Measurements from ENCODE around the gene ENOPH1. TPM values are rescaled to one million over a fixed set of nuclear protein-coding genes. Genes with fewer than 3 reads are reported as not detected.
A peak's percentile ranks its signal among the peaks of the same experiment; 100 is the strongest.

ENOPH1 gene
- total and polyA plus RNA-seq, 2 of the 13 experiments (the other 11 are each of a cell fraction or from before 2014, with no cell fraction given), result 15.5 to 64.3 TPM

GRCh38 chr4:82428526-82428968, 1.8 kb upstream of the ENOPH1 start (continued):
- TF ChIP-seq ZBTB10 (CRISPR knock-in tag; IDR thresholded peaks at IDR 0.05; ENCODE audit: borderline replicate concordance) (no peak), SATB2 (CRISPR knock-in tag; IDR thresholded peaks at IDR 0.05) (no peak), ZNF318 (CRISPR knock-in tag; IDR thresholded peaks at IDR 0.05) (no peak), XBP1 (CRISPR knock-in tag; IDR thresholded peaks at IDR 0.05) (no peak), MXI1 (IDR thresholded peaks at IDR 0.05; ENCODE audit: borderline replicate concordance, low read depth, low read length) (peak; percentile 71; the same call in 1 of the 3 replicates), SSRP1 (CRISPR knock-in tag; IDR thresholded peaks at IDR 0.05) (no peak)
- TF ChIP-seq, protein P1, sequence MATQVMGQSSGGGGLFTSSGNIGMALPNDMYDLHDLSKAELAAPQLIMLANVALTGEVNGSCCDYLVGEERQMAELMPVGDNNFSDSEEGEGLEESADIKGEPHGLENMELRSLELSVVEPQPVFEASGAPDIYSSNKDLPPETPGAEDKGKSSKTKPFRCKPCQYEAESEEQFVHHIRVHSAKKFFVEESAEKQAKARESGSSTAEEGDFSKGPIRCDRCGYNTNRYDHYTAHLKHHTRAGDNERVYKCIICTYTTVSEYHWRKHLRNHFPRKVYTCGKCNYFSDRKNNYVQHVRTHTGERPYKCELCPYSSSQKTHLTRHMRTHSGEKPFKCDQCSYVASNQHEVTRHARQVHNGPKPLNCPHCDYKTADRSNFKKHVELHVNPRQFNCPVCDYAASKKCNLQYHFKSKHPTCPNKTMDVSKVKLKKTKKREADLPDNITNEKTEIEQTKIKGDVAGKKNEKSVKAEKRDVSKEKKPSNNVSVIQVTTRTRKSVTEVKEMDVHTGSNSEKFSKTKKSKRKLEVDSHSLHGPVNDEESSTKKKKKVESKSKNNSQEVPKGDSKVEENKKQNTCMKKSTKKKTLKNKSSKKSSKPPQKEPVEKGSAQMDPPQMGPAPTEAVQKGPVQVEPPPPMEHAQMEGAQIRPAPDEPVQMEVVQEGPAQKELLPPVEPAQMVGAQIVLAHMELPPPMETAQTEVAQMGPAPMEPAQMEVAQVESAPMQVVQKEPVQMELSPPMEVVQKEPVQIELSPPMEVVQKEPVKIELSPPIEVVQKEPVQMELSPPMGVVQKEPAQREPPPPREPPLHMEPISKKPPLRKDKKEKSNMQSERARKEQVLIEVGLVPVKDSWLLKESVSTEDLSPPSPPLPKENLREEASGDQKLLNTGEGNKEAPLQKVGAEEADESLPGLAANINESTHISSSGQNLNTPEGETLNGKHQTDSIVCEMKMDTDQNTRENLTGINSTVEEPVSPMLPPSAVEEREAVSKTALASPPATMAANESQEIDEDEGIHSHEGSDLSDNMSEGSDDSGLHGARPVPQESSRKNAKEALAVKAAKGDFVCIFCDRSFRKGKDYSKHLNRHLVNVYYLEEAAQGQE (IDR thresholded peaks at IDR 0.05; ENCODE audit: borderline replicate concordance in 1 of 2, low read depth in 1 of 2, low read length in 2 of 2), result 0 out of 4 replicates have a peak, but pooled peaks of 1 of the 2 experiments have one; percentile 6
- TF ChIP-seq, protein P2, sequence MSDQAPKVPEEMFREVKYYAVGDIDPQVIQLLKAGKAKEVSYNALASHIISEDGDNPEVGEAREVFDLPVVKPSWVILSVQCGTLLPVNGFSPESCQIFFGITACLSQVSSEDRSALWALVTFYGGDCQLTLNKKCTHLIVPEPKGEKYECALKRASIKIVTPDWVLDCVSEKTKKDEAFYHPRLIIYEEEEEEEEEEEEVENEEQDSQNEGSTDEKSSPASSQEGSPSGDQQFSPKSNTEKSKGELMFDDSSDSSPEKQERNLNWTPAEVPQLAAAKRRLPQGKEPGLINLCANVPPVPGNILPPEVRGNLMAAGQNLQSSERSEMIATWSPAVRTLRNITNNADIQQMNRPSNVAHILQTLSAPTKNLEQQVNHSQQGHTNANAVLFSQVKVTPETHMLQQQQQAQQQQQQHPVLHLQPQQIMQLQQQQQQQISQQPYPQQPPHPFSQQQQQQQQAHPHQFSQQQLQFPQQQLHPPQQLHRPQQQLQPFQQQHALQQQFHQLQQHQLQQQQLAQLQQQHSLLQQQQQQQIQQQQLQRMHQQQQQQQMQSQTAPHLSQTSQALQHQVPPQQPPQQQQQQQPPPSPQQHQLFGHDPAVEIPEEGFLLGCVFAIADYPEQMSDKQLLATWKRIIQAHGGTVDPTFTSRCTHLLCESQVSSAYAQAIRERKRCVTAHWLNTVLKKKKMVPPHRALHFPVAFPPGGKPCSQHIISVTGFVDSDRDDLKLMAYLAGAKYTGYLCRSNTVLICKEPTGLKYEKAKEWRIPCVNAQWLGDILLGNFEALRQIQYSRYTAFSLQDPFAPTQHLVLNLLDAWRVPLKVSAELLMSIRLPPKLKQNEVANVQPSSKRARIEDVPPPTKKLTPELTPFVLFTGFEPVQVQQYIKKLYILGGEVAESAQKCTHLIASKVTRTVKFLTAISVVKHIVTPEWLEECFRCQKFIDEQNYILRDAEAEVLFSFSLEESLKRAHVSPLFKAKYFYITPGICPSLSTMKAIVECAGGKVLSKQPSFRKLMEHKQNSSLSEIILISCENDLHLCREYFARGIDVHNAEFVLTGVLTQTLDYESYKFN (CRISPR knock-in tag; conservative IDR thresholded peaks at IDR 0.05), result no peak
- TF ChIP-seq, protein P3, sequence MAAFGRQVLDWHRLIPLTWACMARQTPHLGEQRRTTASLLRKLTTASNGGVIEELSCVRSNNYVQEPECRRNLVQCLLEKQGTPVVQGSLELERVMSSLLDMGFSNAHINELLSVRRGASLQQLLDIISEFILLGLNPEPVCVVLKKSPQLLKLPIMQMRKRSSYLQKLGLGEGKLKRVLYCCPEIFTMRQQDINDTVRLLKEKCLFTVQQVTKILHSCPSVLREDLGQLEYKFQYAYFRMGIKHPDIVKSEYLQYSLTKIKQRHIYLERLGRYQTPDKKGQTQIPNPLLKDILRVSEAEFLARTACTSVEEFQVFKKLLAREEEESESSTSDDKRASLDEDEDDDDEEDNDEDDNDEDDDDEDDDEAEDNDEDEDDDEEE (CRISPR knock-in tag; IDR thresholded peaks at IDR 0.05), result no peak
